Karpas-422 (cell line): ENCODE measurements around the gene PTPRM. TPM values are rescaled to one million over a fixed set of nuclear protein-coding genes. Genes with fewer than 3 reads are reported as not detected.

Experiments
- DNase-seq: peaks from one replicate; pipeline ENCODE4 v3.0.0-alpha.2; 2015
- H2AFZ ChIP-seq: fragments of 200-600 bp; sonication (generic); 2 replicates; pipeline ENCODE4 v1.6.1; 2014; ENCODE audit warnings: antibody characterized with exemption, low read length, mixed read lengths
- H3K27ac ChIP-seq: fragments of 200-600 bp; sonication (generic); 2 replicates; pipeline ENCODE4 v1.5.1; 2014; ENCODE audit warnings: mild to moderate bottlenecking, low read length, moderate library complexity
- H3K27me3 ChIP-seq: fragments of 200-600 bp; sonication (generic); 2 replicates; pipeline ENCODE4 v1.6.1; 2014; ENCODE audit warnings: low read length, mixed read lengths
- H3K36me3 ChIP-seq: fragments of 200-600 bp; sonication (generic); 2 replicates; pipeline ENCODE4 v1.6.1; 2014; ENCODE audit warnings: low read length, mixed read lengths; ENCODE audit not compliant: insufficient read depth
- H3K4me1 ChIP-seq: fragments of 200-600 bp; sonication (generic); 2 replicates; pipeline ENCODE4 v1.6.1; 2014; ENCODE audit warnings: mild to moderate bottlenecking, low read length, mixed read lengths
- H3K4me2 ChIP-seq: fragments of 200-600 bp; sonication (generic); 2 replicates; pipeline ENCODE4 v1.6.1; 2014; ENCODE audit warnings: low read length, low read depth, mild to moderate bottlenecking; ENCODE audit not compliant: poor library complexity, severe bottlenecking
- H3K4me3 ChIP-seq: fragments of 200-600 bp; sonication (generic); 2 replicates; pipeline ENCODE4 v1.5.1; 2014; ENCODE audit warnings: mild to moderate bottlenecking, antibody characterized with exemption, low read length, mixed read lengths
- H3K79me2 ChIP-seq: fragments of 200-600 bp; sonication (generic); 2 replicates; pipeline ENCODE4 v1.6.1; 2014; ENCODE audit warnings: mild to moderate bottlenecking, low read length, mixed read lengths
- H3K9ac ChIP-seq: fragments of 200-600 bp; sonication (generic); 2 replicates; pipeline ENCODE4 v1.6.0; 2014; ENCODE audit warnings: low read length
- H3K9me2 ChIP-seq: fragments of 200-600 bp; sonication (generic), shearing (Covaris generic); replicated peaks from 2 replicates; pipeline ENCODE4 v1.6.0; 2014; ENCODE audit warnings: mild to moderate bottlenecking, low read length, moderate library complexity; ENCODE audit not compliant: insufficient read depth
- H3K9me3 ChIP-seq: fragments of 300-700, 200-600 bp; sonication (generic); 2 replicates; pipeline ENCODE4 v1.6.1; 2014; ENCODE audit warnings: low read length, mixed read lengths
- H4K20me1 ChIP-seq: fragments of 200-600 bp; sonication (generic); 2 replicates; pipeline ENCODE4 v1.6.1; 2014; ENCODE audit warnings: mild to moderate bottlenecking, antibody characterized with exemption, low read length, low read depth; ENCODE audit not compliant: insufficient read depth
- total RNA-seq: library from RNA; depleted of rRNA; stranded (reverse); fragments of >200 nt; shearing (Covaris generic); gene quantifications from 2 replicates; pipeline ENCODE4 v1.2.3, GENCODE V29; 2014; ENCODE audit warnings: low replicate concordance

Gene PTPRM
- total RNA-seq, 1 experiment from 2014 or later: not detected

- Histone ChIP-seq H4K20me1 (no peaks in the 10 kb centered on the region), H3K79me2 (no peaks in the 10 kb centered on the region), H3K9me3 (no peaks in the 10 kb centered on the region; the same call in 1 of the 2 replicates), H3K4me2 (no peak overlapping the region), H2AFZ (no peak overlapping the region), H3K4me3 (no peak overlapping the region), H3K27me3 (peaks cover 1% of the 10 kb centered on the region; the same call in 1 of the 2 replicates), H3K4me1 (peaks cover 9% of the 10 kb centered on the region), H3K36me3 (no peaks in the 10 kb centered on the region), H3K27ac (no peak overlapping the region), H3K9me2 (no peaks in the 10 kb centered on the region), H3K9ac (no peak overlapping the region)
- DNase-seq: no peak
Observed at GRCh38 chr18:8313043-8313442, 745.9 kb downstream of the PTPRM start.

GRCh38 chr18:8314124-8314523 lies 747.0 kb downstream of the PTPRM start:
- Histone ChIP-seq H3K36me3 (no peaks in the 10 kb centered on the region), H4K20me1 (no peaks in the 10 kb centered on the region), H3K9ac (no peak overlapping the region), H3K4me1 (peaks cover 9% of the 10 kb centered on the region), H3K9me3 (no peaks in the 10 kb centered on the region), H3K9me2 (no peaks in the 10 kb centered on the region), H3K27ac (no peak overlapping the region), H3K4me3 (no peak overlapping the region), H3K79me2 (no peaks in the 10 kb centered on the region), H3K4me2 (no peak overlapping the region), H3K27me3 (no peaks in the 10 kb centered on the region), H2AFZ (no peak overlapping the region)
- no peak for DNase-seq

DNA sequence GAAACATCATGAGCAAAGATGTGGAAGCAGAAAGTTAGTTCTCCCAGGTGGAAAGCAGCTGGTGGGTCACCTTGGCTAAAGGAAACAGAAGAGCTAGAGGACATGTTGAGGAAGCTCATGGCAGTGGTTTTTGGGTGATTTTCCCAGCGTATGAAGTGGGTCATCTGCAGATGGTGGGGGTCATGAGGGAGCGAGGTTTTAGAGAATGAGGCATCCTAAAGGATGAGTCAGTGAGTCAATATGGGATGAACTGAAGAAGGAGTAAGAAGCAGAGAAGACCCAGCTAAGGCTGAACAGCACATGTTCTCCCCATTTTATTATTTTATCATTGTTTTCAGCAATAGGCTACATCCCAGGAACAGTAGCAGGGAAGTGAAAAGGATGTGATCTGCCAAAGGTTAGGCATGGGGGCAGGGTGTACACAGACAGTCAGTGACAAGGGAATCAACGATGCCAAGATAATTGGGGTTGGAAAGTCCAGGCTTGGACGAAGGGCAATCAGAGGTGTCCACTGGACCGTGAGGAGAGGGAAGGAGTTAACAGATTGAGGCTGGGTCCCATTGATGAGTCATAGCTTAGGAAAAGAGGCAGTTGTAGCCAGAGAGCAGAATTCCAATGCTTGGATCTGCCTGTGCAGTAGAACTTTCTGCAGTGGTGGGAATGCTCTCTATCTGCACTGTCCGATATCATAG lies 752.8 kb downstream of the PTPRM start:
- H3K36me3 ChIP-seq: no peaks in the 10 kb centered on the region
- peak overlapping the region; percentile 59 for H3K4me2 ChIP-seq
- DNase-seq: no peak
- peak overlapping the region; percentile 32; the same call in 1 of the 2 replicates for H3K4me3 ChIP-seq
- no peak overlapping the region for H3K9ac ChIP-seq
- peaks cover 33% of the 10 kb centered on the region for H3K4me1 ChIP-seq
- no peaks in the 10 kb centered on the region for H4K20me1 ChIP-seq
- no peaks in the 10 kb centered on the region for H3K27me3 ChIP-seq
- H3K27ac ChIP-seq: no peak overlapping the region
- no peaks in the 10 kb centered on the region for H3K9me3 ChIP-seq
- no peaks in the 10 kb centered on the region for H3K9me2 ChIP-seq
- H2AFZ ChIP-seq: no peak overlapping the region
- H3K79me2 ChIP-seq: no peaks in the 10 kb centered on the region

DNA sequence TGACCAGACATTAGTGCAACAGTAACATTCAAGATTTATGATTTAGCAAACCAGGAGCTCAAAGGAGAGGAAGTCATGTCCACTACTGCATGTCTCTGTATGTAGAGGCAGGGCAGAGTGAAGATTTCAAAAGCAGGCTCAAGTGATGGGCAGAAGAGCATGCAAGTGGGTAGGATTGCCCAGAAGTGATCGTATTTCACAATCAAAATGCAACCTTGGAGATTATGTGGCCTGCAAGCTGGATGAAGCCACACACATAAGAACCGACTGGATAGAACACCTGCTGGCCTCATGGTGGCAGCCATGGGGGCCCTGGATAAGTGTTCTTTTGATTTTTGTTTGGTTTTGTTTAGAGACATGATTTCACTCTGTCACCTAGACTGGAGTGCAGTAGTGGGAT lies 755.4 kb downstream of the PTPRM start:
- Histone ChIP-seq H3K4me3 (no peak overlapping the region), H3K9me3 (no peaks in the 10 kb centered on the region), H3K79me2 (no peaks in the 10 kb centered on the region), H3K27me3 (no peaks in the 10 kb centered on the region), H3K36me3 (no peaks in the 10 kb centered on the region), H3K27ac (no peak overlapping the region), H3K4me2 (no peak overlapping the region), H3K4me1 (peaks cover 28% of the 10 kb centered on the region), H3K9me2 (no peaks in the 10 kb centered on the region), H2AFZ (no peak overlapping the region), H3K9ac (no peak overlapping the region), H4K20me1 (no peaks in the 10 kb centered on the region)
- DNase-seq: no peak

DNA sequence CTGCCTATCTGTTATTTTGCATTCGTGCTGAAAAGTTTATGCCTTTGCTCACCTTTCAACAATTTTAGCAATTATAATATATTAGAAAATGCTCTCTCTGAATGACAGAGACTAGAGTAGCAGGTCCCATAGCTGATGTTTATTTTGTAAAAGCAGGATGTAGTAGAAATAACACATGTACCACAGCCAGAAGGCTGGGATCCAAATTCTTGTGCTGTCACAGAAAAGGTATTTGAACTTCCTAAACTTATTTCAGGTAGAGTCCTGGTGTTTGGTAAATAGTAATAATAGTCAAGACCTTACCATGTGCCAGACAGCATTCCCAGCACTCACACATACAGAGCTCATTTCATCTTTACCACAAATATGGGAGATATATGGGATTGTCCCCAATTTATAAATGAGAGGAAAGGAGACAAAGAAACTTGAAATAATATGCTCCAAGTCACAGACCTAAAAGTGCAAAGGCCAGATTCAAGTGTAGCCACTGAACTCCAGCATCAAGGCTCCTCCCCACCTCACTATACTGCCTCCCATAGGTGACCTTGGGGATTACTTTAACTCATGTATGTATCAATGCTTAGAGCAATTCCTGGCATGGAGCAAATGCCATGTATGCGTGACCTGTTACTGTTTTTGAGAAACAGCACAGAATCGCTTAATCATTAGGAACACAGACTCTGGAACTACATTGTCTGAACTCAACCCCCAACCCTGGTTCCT lies 757.4 kb downstream of the PTPRM start:
- no peak overlapping the region for H3K27ac ChIP-seq
- H2AFZ ChIP-seq: no peak overlapping the region
- H3K4me3 ChIP-seq: no peak overlapping the region
- no peaks in the 10 kb centered on the region for H3K79me2 ChIP-seq
- peaks cover 47% of the 10 kb centered on the region for H3K4me1 ChIP-seq
- H3K27me3 ChIP-seq: no peaks in the 10 kb centered on the region
- no peak overlapping the region for H3K9ac ChIP-seq
- no peak overlapping the region for H3K4me2 ChIP-seq
- no peak for DNase-seq
- H3K36me3 ChIP-seq: no peaks in the 10 kb centered on the region
- H3K9me3 ChIP-seq: no peaks in the 10 kb centered on the region
- H3K9me2 ChIP-seq: no peaks in the 10 kb centered on the region
- no peaks in the 10 kb centered on the region for H4K20me1 ChIP-seq

DNA sequence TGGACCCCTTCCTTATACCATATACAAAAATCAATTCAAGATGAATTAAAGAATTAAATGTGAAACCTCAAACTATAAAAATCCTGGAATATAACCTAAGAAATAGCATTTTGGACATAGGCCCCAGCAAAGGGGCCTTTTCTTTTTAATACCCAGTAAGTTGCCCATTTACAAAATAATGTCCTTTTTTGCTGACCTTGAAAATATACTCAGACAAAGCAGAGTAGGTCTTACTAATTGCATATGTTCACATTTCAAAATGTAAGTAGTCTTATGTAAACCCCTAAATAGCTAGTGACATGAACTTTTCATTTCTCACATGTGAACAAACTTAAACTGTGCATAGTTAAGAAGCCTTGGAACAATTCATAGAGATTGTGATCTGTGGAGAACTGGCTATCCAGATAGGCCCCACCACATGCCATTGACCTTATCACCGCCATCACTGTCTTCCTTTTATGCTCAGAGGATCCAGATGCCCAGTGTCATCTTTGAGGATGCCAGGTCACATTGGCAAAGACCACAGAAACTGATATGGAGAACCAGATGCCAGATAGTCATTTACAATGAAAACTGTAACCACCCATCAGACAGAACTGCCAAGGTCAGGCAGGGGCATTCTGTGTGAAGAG lies 759.8 kb downstream of the PTPRM start:
- H3K4me1 ChIP-seq: peaks cover 30% of the 10 kb centered on the region
- no peak overlapping the region for H3K9ac ChIP-seq
- DNase-seq: no peak
- H3K9me3 ChIP-seq: no peaks in the 10 kb centered on the region
- H3K9me2 ChIP-seq: no peaks in the 10 kb centered on the region
- no peaks in the 10 kb centered on the region for H4K20me1 ChIP-seq
- H3K36me3 ChIP-seq: no peaks in the 10 kb centered on the region
- no peak overlapping the region for H3K4me2 ChIP-seq
- H2AFZ ChIP-seq: no peak overlapping the region
- H3K4me3 ChIP-seq: no peak overlapping the region
- no peaks in the 10 kb centered on the region for H3K27me3 ChIP-seq
- H3K79me2 ChIP-seq: no peaks in the 10 kb centered on the region
- no peak overlapping the region for H3K27ac ChIP-seq

- H3K36me3 ChIP-seq: no peaks in the 10 kb centered on the region
- no peaks in the 10 kb centered on the region for H3K9me3 ChIP-seq
- no peaks in the 10 kb centered on the region for H3K27me3 ChIP-seq
- H3K4me2 ChIP-seq: no peak overlapping the region
- no peaks in the 10 kb centered on the region for H3K9me2 ChIP-seq
- H3K4me1 ChIP-seq: peaks cover 25% of the 10 kb centered on the region
- no peak overlapping the region for H3K4me3 ChIP-seq
- H2AFZ ChIP-seq: no peak overlapping the region
- no peaks in the 10 kb centered on the region for H4K20me1 ChIP-seq
- no peak overlapping the region for H3K27ac ChIP-seq
- no peak overlapping the region for H3K9ac ChIP-seq
- DNase-seq: no peak
- no peaks in the 10 kb centered on the region for H3K79me2 ChIP-seq
Observed at GRCh38 chr18:8328126-8328525, 761.0 kb downstream of the PTPRM start.

DNA sequence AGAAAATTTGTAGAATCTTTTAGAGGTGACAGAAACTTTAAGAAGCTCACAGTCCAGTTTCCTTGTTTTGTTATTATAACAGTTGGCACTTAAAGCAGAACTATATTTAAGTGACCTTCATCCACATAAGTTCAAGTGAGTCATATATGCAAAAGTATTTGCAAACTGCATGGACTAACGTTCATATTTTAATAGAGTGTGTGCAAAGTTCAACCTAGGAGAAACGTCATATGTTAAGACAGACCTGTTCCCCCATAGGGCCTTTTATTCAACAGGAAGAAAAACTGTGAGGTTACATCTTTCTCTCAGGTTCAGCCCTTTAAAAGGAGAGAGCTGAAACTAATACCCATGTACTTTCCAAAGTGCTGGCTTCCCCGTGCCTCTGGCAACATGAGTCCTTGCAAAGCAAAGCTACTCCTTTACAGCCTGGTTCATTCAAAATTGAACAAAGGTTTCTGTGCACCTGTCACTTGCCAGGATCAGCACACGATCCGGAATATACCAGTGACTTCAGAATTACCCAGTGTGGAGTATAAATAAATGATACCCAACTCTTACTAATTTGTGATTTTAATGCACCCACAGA lies 762.2 kb downstream of the PTPRM start:
- peaks cover 25% of the 10 kb centered on the region for H3K4me1 ChIP-seq
- H3K27me3 ChIP-seq: no peaks in the 10 kb centered on the region
- H4K20me1 ChIP-seq: no peaks in the 10 kb centered on the region
- H2AFZ ChIP-seq: no peak overlapping the region
- no peaks in the 10 kb centered on the region for H3K79me2 ChIP-seq
- no peaks in the 10 kb centered on the region for H3K36me3 ChIP-seq
- peak overlapping the region; percentile 49 for H3K27ac ChIP-seq
- peak overlapping the region; percentile 30 for H3K4me2 ChIP-seq
- DNase-seq: peak; percentile 68
- H3K9ac ChIP-seq: no peak overlapping the region
- H3K9me2 ChIP-seq: no peaks in the 10 kb centered on the region
- H3K4me3 ChIP-seq: no peak overlapping the region
- H3K9me3 ChIP-seq: no peaks in the 10 kb centered on the region
